Measurements from ENCODE around the gene KCNJ10.
"Not testable (repeated sequence)": the region's sequence is repeated elsewhere in the genome, so short reads cannot be mapped to it uniquely, and the experiment has no call there.

The KCNJ10 gene

GRCh38 chr1:160061369-160062229 lies 8.4 kb downstream of the KCNJ10 start:
- no peak for DNase-seq (ENCODE audit: low spot score)

GRCh38 chr1:160058087-160058486 lies 11.9 kb downstream of the KCNJ10 start:
- DNase-seq (ENCODE audit: low spot score): no peak

- no peak for DNase-seq (ENCODE audit: low spot score)
These were observed 13.3 kb downstream of the KCNJ10 start for GRCh38 chr1:160056648-160057169.

- no peak for DNase-seq (ENCODE audit: low spot score)
These were observed 16.2 kb downstream of the KCNJ10 start for GRCh38 chr1:160053548-160054365.

- no peak for DNase-seq (ENCODE audit: low spot score)
These were observed 17.0 kb downstream of the KCNJ10 start for GRCh38 chr1:160052936-160053335.

- no peak for DNase-seq (ENCODE audit: low spot score)
These were observed 19.3 kb downstream of the KCNJ10 start for GRCh38 chr1:160050619-160051018.

- not testable (repeated sequence) for DNase-seq (ENCODE audit: low spot score)
These were observed 19.8 kb downstream of the KCNJ10 start for GRCh38 chr1:160050182-160050581.

GRCh38 chr1:160049101-160049500 lies 20.9 kb downstream of the KCNJ10 start:
- no peak for DNase-seq (ENCODE audit: low spot score)

GRCh38 chr1:160048335-160048734 lies 21.6 kb downstream of the KCNJ10 start:
- no peak for DNase-seq (ENCODE audit: low spot score)

- peak; percentile 55 for DNase-seq (ENCODE audit: low spot score)
These were observed 22.6 kb downstream of the KCNJ10 start for GRCh38 chr1:160047111-160047991.

GRCh38 chr1:160046494-160047110 lies 23.4 kb downstream of the KCNJ10 start:
- DNase-seq (ENCODE audit: low spot score): peak; percentile 87

- DNase-seq (ENCODE audit: low spot score): no peak
These were observed 24.3 kb downstream of the KCNJ10 start for GRCh38 chr1:160045653-160046052.

- no peak for DNase-seq (ENCODE audit: low spot score)
These were observed 26.4 kb downstream of the KCNJ10 start for GRCh38 chr1:160043543-160043942.

GRCh38 chr1:160040476-160040875 lies 29.5 kb downstream of the KCNJ10 start:
- no peak for DNase-seq (ENCODE audit: low spot score)

GRCh38 chr1:160032165-160032820 lies 37.7 kb downstream of the KCNJ10 start:
- DNase-seq (ENCODE audit: low spot score): peak; percentile 48

- peak; percentile 97 for DNase-seq (ENCODE audit: low spot score)
These were observed 38.4 kb downstream of the KCNJ10 start, which contains the start of gene PIGM for GRCh38 chr1:160031365-160032164. PIGM (minus strand) TSS chr1:160031990; CDS start chr1:160031739, 251 bp downstream.

- peak; percentile 51 for DNase-seq (ENCODE audit: low spot score)
These were observed 39.1 kb downstream of the KCNJ10 start for GRCh38 chr1:160030657-160031364.

GRCh38 chr1:160028426-160028825 lies 41.5 kb downstream of the KCNJ10 start:
- no peak for DNase-seq (ENCODE audit: low spot score)

GRCh38 chr1:160025314-160025713 lies 44.6 kb downstream of the KCNJ10 start:
- DNase-seq (ENCODE audit: low spot score): no peak

Measured in NAMALWA (cell line).